GM19455 (cell line): ENCODE measurements around the gene FDX1.
"Not testable (repeated sequence)": the region's sequence is repeated elsewhere in the genome, so short reads cannot be mapped to it uniquely, and the experiment has no call there.

Experiments
- ATAC-seq: cut with Tn5 transposase; IDR thresholded peaks from one replicate; pipeline ENCODE4 v1.9.1; 2021; ENCODE audit not compliant: unreplicated experiment

The FDX1 gene, protein sequence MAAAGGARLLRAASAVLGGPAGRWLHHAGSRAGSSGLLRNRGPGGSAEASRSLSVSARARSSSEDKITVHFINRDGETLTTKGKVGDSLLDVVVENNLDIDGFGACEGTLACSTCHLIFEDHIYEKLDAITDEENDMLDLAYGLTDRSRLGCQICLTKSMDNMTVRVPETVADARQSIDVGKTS

DNA sequence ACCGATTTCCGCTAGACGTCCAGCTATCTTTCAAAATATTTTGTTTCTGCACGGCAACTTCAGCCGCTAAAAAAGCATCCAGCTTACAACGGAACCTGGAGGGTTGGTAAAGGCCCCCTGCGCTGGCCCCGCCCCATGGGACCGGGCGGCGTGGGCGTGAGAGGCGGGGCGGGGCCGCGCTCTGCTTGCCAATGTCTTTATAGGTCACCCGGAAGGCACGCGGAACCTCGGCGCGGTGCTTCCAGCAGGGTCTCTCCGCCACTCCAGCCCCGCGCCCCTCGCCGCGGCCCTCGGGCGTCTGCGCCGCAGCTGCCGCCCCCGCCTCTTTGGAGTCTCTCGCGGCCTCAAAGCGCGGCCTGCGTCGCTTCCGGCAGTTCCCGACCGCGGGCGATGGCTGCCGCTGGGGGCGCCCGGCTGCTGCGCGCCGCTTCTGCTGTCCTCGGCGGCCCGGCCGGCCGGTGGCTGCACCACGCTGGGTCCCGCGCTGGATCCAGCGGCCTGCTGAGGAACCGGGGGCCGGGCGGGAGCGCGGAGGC lies at the start of gene FDX1:
Gene FDX1 (plus strand): TSS at position 218 of the 536 bp plus-strand sequence. CDS start 173 bp downstream, at position 391.
- ATAC-seq: peak; percentile 86

DNA sequence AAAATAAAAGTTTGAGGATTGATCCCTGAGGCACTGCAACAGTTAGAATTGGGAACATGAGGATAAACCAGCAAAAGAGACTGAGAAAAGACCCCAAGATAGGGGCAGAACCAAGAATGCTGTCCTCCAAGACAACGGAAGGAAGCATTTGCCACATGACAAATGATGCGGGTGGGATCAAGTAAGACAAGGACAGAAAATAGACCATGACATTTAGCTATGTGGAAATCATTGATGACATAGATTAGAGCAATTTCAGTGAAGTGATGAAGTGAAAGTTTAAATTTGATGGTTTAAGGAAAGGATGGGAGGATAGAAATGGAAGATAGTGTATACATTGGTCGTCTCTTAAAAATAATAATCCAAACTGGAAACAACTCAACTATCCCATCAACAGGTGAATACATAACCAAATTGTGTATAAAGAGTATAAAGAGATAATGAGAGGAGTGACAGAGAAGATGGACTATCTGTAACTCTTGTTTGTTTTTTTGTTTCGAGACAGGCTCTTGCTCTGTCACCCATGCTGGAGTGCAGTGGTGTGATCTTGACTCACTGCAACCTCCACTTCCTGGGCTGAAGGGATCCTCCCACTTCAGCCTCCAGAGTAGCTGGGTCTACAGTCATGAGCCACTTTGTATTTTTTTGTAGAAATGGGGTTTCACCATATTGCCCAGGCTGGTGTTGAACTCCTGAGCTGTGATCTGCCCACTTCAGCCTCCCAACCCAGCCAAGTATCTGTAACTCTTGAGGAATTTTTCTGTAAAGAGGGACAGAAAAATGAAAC lies 48.7 kb upstream of the FDX1 start:
- no peak for ATAC-seq

DNA sequence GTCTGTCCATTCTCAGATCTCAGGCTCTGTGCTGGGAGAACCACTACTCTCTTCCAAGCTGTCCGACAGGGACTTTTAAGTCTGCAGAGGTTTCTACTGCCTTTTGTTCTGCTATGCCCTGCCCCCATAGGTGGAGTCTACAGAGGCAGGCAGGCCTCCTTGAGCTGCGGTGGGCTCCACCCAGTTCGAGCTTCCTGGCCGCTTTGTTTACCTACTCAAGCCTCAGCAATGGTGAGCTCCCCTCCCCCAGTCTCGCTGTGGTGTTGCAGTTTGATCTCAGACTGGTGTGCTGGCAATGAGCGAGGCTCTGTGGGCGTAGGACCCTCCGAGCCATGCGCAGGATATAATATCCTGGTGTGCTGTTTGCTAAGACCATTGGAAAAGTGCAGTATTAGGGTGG lies 41.5 kb upstream of the FDX1 start:
- not testable (repeated sequence) for ATAC-seq

DNA sequence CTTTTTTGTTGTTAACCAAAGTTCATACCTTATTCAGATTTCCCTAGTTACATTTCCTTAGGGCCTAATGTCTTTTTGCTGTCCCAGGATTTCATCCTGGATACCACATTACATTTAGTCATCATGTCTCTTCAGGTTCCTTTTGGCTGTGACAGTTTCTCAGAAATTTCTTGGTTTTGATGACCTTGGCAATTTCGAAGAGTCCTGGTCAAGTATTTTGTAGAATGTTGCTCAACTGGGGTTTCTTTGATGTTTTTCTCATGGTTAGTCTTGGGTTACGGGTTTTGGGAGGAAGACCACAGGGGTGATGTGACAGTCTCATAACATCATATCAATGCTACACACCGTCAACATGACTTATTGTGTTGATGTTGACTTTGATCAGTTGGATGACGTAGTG lies 39.8 kb upstream of the FDX1 start:
- ATAC-seq: no peak

DNA sequence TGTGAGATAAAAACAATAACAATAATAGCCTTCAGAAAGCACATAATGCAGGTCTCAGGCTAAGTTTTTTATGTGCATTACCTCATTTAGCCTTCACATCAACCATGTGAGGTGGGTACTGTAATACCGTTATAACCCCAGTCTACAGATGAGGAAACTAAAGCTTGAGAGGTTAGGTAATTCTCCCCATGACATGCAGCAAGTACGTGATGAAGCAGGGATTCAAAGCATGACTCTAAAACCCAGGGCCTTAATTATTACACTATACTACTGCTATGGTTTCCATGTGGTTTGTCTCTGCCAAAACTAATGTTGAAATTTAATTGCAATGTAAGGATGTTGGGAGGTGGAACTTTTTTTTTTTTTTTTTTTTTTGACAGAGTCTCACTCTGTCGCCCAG lies 37.7 kb upstream of the FDX1 start:
- ATAC-seq: no peak

DNA sequence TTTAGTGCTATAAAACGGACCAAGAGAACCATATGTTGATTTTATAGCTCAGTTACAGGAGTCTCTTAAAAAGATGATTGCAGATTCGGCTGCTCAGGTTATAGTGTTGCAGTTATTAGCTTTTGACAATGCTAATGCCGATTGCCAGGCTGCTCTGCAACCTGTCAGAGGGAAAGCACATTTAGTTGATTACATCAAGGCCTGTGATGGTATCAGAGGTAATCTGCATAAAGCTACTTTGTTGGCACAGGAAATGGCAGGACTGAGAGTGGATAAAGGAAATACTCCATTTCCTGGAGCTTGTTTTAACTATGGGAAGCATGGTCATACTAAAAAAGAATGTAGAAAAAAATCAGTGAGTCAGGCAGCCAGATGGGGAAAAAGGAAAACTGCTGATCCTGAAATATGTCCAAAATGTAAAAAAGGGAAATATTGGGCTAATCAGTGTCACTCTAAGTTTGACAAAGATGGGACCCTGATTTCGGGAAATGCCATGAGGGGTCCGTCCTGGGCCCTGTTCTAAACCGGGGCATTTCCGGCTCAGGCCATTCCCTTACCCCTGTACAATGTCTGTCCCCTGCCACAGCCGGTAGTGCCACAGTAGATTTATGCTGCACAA lies 32.0 kb upstream of the FDX1 start:
- not testable (repeated sequence) for ATAC-seq

DNA sequence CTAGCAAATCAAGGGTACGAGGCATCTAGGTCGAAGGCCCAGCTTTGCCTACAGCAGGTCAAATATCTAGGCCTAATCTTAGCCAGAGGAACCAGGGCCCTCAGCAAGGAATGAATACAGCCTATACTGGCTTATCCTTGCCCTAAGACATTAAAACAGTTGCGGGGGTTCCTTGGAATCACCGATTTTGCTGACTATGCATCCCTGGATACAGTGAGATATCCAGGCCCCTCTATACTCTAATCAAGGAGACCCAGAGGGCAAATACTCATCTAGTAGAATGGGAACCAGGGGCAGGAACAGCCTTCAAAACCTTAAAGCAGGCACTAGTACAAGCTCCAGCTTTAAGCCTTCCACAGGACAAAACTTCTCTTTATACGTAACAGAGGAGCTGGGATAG lies 26.2 kb upstream of the FDX1 start:
- ATAC-seq: not testable (repeated sequence)

DNA sequence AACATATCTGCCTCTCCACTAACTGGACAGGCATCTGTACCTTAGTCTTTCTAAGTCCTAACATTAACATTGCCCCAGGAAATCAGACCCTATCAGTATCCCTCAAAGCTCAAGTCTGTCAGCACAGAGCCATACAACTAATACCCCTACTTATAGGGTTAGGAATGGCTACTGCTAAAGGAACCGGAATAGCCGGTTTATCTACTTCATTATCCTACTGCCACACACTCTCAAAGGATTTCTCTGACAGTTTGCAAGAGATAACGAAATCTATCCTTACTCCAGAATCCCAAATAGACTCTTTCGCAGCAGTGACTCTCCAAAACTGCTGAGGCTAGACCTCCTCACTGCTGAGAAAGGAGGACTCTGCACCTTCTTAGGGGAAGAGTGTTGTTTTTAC lies 24.1 kb upstream of the FDX1 start:
- not testable (repeated sequence) for ATAC-seq

DNA sequence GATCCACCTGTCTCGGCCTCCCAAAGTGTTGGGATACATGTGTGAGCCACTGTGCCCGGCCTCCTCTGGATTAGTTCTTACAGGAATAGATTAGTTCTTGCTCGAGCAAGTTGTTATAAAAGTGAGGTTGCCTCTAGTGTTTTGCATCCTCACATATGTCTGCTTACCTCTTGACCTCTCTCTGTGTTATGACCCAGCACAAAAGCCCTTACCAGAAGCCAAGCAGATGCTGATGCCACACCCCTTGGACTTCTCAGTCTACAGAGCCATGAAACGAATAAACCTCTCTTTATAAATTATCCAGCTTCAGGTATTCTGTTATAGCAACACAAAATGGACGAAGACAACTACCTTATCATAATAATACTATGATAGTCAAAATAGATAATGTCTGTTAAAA lies 22.4 kb upstream of the FDX1 start:
- ATAC-seq: no peak

DNA sequence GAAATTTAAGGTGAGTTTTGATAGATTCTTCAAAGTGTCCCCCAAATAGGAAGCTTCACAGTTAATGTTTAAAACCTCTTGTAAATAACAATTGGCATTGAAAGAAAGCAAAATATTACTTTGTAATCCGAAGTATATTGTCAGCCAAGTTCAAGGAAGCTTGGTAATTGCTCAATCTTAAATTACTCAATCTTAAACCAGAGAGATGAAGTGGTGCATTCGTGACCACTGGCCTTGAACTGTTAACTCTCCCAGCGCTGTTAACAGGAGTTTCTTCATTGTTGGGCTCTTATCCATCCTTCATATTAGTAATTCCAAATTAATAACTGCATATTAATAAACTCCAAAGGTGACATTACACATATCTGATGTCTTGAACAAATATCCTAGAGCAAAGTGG lies 20.6 kb upstream of the FDX1 start:
- ATAC-seq: no peak

DNA sequence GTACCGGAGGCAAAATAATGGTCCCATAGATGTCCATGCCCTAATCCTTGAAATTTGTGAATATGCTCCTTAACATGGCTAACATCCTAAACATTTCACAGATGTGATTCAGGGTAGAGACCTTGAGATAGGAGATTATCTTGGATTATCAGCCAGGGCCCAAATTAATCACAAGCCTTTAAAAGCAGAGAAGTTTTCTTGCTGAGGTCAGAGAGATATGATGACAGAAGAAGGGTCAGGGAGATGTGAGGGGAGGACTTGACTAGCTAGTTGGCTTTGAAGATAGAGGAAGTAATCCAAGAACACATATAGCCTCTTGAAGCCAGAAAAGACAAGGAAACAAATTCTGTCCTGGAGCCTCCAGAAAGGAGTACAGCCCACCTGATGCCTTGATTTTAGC lies 19.1 kb upstream of the FDX1 start:
- no peak for ATAC-seq

DNA sequence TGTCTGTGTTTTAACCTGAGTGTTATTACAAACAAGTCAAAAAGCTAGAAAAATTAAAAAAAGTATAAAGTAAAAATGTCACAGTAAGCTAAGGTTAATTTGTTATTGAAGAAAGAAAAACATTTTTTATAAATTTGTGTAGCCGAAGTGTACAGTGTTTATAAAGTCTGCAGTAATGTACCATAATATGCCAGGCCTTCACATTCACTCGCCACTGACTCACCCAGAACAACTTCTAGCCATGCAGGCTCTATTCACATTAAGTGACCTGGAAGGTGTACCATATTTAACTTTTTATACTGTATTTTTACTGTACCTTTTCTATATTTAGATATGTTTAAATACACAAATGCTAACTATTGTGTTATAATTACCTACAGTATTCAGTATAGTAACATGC lies 14.7 kb upstream of the FDX1 start:
- ATAC-seq: no peak

DNA sequence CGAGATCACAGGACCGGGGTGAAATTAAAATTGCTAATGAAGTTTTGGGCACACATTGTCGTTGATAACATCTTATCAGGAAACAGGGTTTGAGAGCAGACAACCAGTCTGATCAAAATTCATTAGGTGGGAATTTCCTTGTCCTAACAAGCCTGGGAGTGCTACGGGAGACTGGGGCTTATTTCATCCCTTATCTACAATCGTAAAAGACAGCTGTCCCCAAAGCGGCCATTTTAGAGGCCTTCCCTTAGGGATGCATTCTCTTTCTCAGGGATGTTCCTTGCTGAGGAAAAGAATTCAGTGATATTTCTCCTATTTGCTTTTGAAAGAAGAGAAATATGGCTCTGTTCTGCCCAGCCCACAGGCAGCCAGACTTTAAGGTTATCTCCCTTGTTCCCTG lies 8.1 kb upstream of the FDX1 start:
- ATAC-seq: not testable (repeated sequence)

DNA sequence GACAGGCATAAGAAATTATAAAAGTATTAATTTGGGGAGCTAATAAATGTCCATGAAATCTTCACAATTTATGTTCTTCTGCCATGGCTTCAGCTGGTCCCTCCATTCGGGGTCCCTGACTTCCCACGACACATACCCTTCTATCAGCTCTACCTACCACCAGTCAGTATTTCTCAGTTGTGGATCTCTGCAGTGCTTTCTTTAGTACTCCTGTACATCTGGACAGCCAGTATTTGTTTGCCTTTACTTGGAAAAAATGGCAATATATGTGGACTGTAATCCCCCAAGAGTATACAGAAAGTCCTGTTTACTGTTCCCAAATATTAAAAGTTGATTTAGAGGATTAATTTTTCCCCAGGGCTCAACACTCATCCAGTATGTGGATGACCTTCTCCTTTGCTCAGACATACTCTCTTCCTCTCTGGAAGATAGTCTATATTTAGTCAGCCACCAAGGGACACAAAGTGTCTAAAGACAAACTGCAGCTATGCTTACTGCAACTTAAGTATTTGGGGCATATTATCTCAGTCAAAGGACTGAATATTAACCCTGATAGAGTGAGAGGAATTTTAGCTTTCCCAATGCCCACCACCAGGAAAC lies 7.3 kb upstream of the FDX1 start:
- no peak for ATAC-seq

DNA sequence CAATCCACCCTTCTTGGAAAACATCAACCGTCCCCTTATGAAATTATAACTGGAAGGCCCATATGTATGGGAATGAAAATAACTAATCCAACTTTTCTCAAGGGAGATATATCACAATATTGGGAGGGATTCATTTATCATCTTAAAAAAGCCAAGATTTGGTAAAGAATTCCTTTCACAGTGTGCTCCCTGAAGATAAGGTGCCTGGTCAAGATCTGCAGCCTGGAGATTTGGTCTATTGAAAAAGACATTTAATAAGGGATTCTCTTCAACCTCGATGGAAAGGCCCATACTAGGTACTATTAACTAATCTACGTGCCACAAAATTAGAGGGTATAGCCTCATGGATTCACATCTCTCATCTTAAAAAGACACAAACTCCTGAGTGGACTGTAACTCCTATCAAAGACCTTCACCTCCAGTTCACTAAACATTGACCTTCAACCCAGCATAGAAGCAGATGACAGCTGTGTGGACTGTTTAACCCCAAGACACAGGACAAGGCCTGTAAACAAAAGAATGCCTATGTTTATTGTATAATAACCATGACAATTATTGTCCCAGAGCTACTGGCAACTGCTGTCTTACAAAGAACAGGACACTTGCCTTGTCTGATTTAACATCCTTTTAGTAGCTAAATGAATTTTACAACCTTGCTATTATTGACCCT lies 4.8 kb upstream of the FDX1 start:
- ATAC-seq: no peak

DNA sequence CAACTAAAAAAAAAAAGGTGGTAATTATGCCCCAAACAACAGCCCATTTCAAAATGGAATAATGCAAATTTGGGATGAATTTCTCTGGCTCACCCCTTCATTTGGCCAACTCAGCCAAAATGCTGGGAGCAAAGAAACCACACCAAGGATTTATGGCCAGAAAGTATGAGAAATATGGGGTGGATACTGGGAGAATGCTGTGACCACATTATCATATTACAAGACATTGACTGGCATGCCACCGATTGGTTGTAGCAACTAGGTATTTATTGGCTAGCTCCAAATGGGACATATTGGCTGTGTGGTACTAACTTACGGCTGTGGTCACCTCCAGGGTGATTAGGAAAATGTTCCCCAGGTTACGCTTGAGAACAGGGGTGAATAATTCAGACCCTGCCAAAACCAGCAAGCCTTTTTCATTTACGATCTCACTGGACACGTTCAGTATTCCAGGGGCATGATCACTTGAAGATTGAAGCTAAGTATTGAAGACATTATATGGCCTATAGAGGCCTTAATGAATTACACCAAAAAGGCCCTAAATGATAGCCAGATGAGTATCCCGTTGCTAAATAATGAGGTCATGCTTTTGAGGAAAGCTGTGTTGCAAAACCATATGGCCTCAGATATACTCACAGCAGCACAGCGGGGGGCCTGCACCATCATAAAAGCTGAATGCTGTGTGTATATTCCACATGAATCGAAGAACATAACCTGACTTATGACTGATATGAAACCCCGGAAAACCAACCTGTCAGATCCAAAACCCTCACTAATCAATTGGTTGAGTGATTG lies 3.8 kb upstream of the FDX1 start:
- ATAC-seq: no peak

DNA sequence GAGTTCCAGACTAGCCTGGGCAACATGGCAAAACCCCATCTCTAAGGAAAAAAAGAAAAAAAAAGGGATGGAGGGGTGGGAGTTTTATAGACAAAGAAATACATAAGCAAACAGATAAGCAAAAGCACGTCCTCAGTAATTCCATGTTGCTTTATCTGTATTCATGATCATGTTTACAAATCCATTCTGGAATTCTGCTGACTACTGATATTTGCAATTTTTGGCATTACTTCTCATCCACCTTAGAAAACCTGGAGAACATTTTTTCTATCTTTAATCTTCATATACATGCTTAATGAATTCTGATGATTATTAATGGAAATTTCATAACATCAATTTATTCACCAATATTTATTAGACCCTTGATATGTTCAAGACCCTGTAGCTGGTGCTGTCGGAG lies 1.7 kb upstream of the FDX1 start:
- no peak for ATAC-seq

DNA sequence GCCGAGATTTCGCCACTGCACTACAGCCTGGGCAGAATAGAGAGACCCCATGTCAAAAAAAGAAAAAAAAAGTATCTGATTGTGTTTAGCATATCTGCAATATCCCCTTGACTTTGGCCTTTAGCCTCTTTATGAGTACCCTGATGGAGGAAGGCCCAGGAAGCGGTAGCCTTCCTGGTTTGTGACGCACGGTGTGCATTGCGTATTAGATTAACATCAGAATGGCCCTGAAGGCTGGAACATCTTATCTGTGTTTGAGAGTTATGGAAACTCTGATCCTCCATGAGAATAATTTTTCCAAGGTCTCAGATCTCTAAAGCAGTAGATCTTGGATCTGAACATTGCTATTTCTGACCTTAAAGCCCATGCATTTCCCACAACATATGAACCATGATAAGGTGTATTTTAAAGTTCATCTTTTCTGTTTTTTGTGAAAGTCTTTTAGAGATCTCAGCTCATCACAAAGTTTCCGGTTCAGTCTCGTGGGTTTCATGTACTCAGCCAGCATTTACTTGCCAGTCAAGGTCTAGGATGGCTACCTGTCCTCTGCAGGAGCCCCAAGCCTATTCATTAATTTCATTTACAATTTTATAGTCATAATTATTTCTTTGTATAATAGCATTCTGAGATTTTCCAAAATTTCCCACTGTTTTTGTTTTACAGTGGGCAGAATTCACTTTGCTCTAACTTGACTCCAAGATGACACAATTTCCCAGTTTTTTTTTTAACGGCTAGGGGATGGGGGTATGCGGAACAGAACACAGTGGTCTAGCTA lies 605 bp upstream of the FDX1 start:
- ATAC-seq: no peak

DNA sequence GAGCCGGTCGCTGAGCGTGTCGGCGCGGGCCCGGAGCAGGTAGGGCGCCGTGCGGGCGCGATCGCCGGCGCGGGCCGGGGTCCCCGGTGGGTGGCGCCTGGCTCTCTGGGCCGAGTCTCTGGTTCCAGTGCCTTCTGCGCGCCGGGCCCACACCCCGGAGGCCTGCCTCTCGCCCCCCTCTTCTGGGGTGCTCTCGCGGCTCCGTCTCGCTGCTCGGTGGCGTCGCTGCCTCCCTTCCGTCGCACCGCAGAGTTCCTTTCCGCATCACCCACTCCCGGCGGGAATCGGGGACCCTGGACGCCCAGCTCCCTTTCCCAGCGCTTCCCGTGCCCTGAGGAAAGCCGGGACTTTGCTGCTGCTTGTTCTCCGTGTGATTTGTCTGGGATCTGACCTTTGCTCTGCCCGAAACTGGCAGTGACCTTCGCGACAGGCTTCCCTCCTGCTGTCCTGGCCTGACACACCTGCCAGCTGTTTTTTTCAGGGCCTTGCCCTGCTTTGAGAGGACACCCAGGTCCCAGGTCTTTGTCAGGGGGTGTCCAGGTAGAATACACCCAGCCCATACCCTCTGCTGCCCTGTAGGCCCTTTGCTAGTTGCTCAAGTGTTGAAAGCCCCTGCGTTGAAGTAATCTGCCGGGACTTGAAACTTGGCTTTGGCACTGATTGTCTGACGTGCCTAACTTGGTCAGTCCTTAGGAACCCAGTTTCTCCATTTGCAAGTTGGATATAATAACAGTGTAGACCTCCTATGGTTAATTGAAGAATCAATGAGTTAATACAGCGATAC lies 711 bp downstream of the FDX1 start:
- ATAC-seq: peak; percentile 48
